PFSK-1 (cell line): ENCODE measurements around the gene SYNJ2.

ENCODE experiments used
- FOXP2 ChIP-seq: optimal IDR thresholded peaks from 2 replicates; pipeline ENCODE3; 2011; ENCODE audit warnings: borderline replicate concordance, control low read depth, inconsistent platforms; ENCODE audit not compliant: insufficient read depth; ENCODE audit errors: extremely low read length, extremely low read depth
- POLR2AphosphoS5 ChIP-seq: IDR thresholded peaks from 2 replicates; pipeline ENCODE4 v1.6.1; 2012; ENCODE audit warnings: low read depth, mild to moderate bottlenecking, control low read depth, low read length, moderate library complexity
- SIN3A ChIP-seq: IDR thresholded peaks from 2 replicates; pipeline ENCODE4 v1.6.1; 2012; ENCODE audit warnings: mild to moderate bottlenecking, low read length, moderate library complexity, borderline replicate concordance; ENCODE audit not compliant: insufficient read depth
- TAF1 ChIP-seq: IDR thresholded peaks from 2 replicates; pipeline ENCODE4 v1.6.1; 2012; ENCODE audit warnings: low read length, control low read depth, borderline replicate concordance; ENCODE audit not compliant: insufficient read depth
- TF ChIP-seq, protein P1 (sequence below), 2 experiments: IDR thresholded peaks; 2 replicates each; pipeline versions ENCODE4 v1.6.1 to v1.8.0; 2011 to 2012; ENCODE audit warnings: low read depth in 2 of 2, low read length in 2 of 2, control low read depth in 1 of 2, inconsistent platforms in 1 of 2, mild to moderate bottlenecking in 1 of 2, moderate library complexity in 1 of 2; ENCODE audit not compliant: insufficient read depth in 1 of 2

DNA sequence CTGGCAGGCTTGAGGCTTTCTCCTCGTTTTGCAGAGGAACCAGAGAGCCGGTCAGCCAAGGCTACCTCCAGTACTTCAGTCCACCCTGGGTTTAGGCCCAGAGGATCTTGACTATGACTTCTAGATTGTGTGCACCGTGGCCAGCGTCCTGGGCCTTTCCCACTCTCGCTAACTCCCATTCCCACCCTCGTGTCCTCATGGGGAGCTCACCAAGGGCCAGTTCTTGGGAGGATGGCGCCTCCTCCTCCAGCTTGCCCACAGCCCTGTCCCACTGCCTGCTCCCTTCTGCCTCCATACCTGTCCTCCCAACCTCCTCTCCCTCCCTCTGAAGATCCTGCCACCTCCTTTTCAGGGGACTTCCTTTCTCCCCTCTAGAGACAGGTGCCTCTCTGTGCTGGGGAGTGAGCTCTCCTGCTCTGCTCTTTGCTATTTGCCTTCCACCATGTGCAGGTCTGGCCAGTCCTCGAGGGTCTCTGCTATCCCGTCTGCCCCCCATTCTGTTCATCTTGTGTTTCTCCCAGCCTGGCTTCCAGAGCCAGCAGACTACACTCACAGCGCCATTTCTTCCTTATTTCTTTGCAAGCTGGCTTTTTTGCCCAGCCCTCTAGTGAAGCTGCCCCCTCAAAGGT, 4.4 kb upstream of the SYNJ2 start:
- TF ChIP-seq POLR2AphosphoS5 (no peak), TAF1 (no peak), SIN3A (no peak), FOXP2 (no peak)
- TF ChIP-seq, protein P1, sequence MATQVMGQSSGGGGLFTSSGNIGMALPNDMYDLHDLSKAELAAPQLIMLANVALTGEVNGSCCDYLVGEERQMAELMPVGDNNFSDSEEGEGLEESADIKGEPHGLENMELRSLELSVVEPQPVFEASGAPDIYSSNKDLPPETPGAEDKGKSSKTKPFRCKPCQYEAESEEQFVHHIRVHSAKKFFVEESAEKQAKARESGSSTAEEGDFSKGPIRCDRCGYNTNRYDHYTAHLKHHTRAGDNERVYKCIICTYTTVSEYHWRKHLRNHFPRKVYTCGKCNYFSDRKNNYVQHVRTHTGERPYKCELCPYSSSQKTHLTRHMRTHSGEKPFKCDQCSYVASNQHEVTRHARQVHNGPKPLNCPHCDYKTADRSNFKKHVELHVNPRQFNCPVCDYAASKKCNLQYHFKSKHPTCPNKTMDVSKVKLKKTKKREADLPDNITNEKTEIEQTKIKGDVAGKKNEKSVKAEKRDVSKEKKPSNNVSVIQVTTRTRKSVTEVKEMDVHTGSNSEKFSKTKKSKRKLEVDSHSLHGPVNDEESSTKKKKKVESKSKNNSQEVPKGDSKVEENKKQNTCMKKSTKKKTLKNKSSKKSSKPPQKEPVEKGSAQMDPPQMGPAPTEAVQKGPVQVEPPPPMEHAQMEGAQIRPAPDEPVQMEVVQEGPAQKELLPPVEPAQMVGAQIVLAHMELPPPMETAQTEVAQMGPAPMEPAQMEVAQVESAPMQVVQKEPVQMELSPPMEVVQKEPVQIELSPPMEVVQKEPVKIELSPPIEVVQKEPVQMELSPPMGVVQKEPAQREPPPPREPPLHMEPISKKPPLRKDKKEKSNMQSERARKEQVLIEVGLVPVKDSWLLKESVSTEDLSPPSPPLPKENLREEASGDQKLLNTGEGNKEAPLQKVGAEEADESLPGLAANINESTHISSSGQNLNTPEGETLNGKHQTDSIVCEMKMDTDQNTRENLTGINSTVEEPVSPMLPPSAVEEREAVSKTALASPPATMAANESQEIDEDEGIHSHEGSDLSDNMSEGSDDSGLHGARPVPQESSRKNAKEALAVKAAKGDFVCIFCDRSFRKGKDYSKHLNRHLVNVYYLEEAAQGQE (IDR thresholded peaks at IDR 0.05; ENCODE audit: insufficient read depth in 1 of 2, low read depth in 2 of 2, low read length in 2 of 2): no peak
